Measurements from ENCODE around the gene FARS2. TPM values are rescaled to one million over a fixed set of nuclear protein-coding genes. Genes with fewer than 3 reads are reported as not detected.

FARS2 gene
- total RNA-seq, 3 donors from 2014 or later = 12.0 to 29.6 (median 24.3) TPM

- H3K4me1 ChIP-seq = no peaks in the 10 kb centered on the region
- no peak overlapping the region for H3K4me3 ChIP-seq
- H3K27me3 ChIP-seq = no peaks in the 10 kb centered on the region
- no peak for DNase-seq (ENCODE audit: low spot score in 2 of 2)
- no peak overlapping the region for H3K27ac ChIP-seq
- H3K36me3 ChIP-seq = no peaks in the 10 kb centered on the region
- TF ChIP-seq POLR2AphosphoS5 (IDR thresholded peaks at IDR 0.05) (no peak), CTCF (IDR thresholded peaks at IDR 0.05) (no peak), POLR2A (IDR thresholded peaks at IDR 0.05) (no peak)
- intact Hi-C loops (cut with DNase I; ENCODE audit: low total_unique reads) = no loop called here
- peaks cover 0 to 8% of the 10 kb centered on the region in 2 donors for H3K9me3 ChIP-seq
These were observed 328.3 kb downstream of the FARS2 start for GRCh38 chr6:5589422-5590141.

GRCh38 chr6:5590187-5590586 lies 328.9 kb downstream of the FARS2 start:
- H3K36me3 ChIP-seq = no peaks in the 10 kb centered on the region
- no peaks in the 10 kb centered on the region for H3K27me3 ChIP-seq
- DNase-seq (ENCODE audit: low spot score in 2 of 2) = no peak
- no peaks in the 10 kb centered on the region for H3K4me1 ChIP-seq
- intact Hi-C loops (cut with DNase I; ENCODE audit: low total_unique reads) = no loop called here
- no peak overlapping the region for H3K27ac ChIP-seq
- no peak overlapping the region for H3K4me3 ChIP-seq
- H3K9me3 ChIP-seq = peaks cover 0 to 8% of the 10 kb centered on the region in 2 donors
- TF ChIP-seq POLR2A (IDR thresholded peaks at IDR 0.05) (no peak), POLR2AphosphoS5 (IDR thresholded peaks at IDR 0.05) (no peak), CTCF (IDR thresholded peaks at IDR 0.05) (no peak)

GRCh38 chr6:5592886-5593519 lies 331.7 kb downstream of the FARS2 start:
- H3K27me3 ChIP-seq = no peaks in the 10 kb centered on the region
- TF ChIP-seq POLR2AphosphoS5 (IDR thresholded peaks at IDR 0.05) (no peak), CTCF (IDR thresholded peaks at IDR 0.05) (no peak), POLR2A (IDR thresholded peaks at IDR 0.05) (no peak)
- intact Hi-C loops (cut with DNase I; ENCODE audit: low total_unique reads) = no loop called here
- H3K4me3 ChIP-seq = no peak overlapping the region
- no peak overlapping the region for H3K27ac ChIP-seq
- H3K36me3 ChIP-seq = no peaks in the 10 kb centered on the region
- no peaks in the 10 kb centered on the region for H3K4me1 ChIP-seq
- DNase-seq (ENCODE audit: low spot score in 2 of 2) = no peak
- no peaks in the 10 kb centered on the region for H3K9me3 ChIP-seq

GRCh38 chr6:5595184-5595583 lies 333.9 kb downstream of the FARS2 start:
- no peaks in the 10 kb centered on the region for H3K4me1 ChIP-seq
- H3K36me3 ChIP-seq = no peaks in the 10 kb centered on the region
- no peaks in the 10 kb centered on the region for H3K27me3 ChIP-seq
- intact Hi-C loops (cut with DNase I; ENCODE audit: low total_unique reads) = no loop called here
- no peak overlapping the region for H3K27ac ChIP-seq
- no peak for TF ChIP-seq POLR2A (IDR thresholded peaks at IDR 0.05)
- TF ChIP-seq POLR2AphosphoS5 (IDR thresholded peaks at IDR 0.05) = no peak
- TF ChIP-seq CTCF (IDR thresholded peaks at IDR 0.05) = no peak
- no peak for DNase-seq (ENCODE audit: low spot score in 2 of 2)
- H3K4me3 ChIP-seq = no peak overlapping the region
- no peaks in the 10 kb centered on the region for H3K9me3 ChIP-seq

- Histone ChIP-seq H3K4me3 (no peak overlapping the region), H3K9me3 (no peaks in the 10 kb centered on the region), H3K4me1 (no peaks in the 10 kb centered on the region), H3K36me3 (no peaks in the 10 kb centered on the region), H3K27ac (no peak overlapping the region), H3K27me3 (no peaks in the 10 kb centered on the region)
- no peak for DNase-seq (ENCODE audit: low spot score in 2 of 2)
- TF ChIP-seq POLR2AphosphoS5 (IDR thresholded peaks at IDR 0.05) (no peak), CTCF (IDR thresholded peaks at IDR 0.05) (no peak), POLR2A (IDR thresholded peaks at IDR 0.05) (no peak)
- intact Hi-C loops (cut with DNase I; ENCODE audit: low total_unique reads) = no loop called here
These were observed 336.1 kb downstream of the FARS2 start for GRCh38 chr6:5597413-5597812.
